HG03095 (cell line): ENCODE data around the gene PGBD5.

ENCODE experiments used
- ATAC-seq: cut with Tn5 transposase; IDR thresholded peaks from one replicate; pipeline ENCODE4 v1.9.1; 2021; ENCODE audit warnings: moderate library complexity; ENCODE audit not compliant: unreplicated experiment

Gene PGBD5

DNA sequence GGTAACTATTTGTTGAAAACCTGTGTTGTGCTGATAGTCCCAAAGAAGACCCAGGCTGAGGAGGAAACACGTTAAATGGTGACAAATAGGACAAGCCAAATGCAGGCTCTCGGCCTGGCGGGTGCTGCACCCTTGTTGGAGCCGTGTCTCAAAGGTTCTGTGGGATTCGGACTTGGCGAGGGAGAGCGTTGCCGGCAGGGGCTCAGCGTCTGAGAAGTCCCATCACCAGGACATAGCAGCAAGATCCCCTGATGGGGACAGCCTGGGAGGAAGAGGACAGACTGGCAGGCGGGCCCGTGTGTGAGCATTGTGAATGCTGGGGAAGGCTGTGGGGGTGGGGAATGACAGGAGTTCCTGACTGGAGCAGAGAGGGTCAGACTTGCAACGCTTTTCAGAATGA is 142.5 kb downstream of the PGBD5 start:
- no peak for ATAC-seq

- no peak for ATAC-seq
These were observed 144.0 kb downstream of the PGBD5 start for GRCh38 chr1:230282157-230282556.

- no peak for ATAC-seq
These were observed 144.6 kb downstream of the PGBD5 start for GRCh38 chr1:230281556-230281955.

DNA sequence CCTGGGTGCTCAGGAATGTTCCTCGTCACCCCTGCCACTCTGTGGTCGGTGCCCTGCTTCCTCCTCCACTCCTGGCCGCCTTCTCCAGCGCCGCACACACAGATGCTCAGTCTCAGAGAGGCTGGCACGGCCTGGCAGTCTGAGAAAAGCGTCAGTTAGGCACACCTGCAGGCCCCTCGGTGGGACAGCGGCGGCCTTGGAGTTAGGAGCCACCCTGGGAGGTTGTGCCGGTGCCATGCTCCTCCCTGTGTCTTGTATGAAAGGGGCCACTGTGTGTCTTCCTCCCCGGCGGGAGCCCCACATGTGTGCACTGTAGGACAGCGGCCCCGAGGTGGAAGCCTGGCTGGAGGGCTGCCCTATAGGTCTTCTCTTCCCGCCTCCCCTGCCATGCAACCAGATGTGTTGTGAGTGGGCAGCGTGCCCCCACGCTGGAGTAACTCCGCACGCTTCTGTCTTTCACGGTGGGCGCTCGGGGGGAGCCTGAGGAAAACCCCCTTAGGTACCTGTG is 145.2 kb downstream of the PGBD5 start:
- no peak for ATAC-seq

GRCh38 chr1:230280054-230280795 is 145.9 kb downstream of the PGBD5 start:
- ATAC-seq = no peak

DNA sequence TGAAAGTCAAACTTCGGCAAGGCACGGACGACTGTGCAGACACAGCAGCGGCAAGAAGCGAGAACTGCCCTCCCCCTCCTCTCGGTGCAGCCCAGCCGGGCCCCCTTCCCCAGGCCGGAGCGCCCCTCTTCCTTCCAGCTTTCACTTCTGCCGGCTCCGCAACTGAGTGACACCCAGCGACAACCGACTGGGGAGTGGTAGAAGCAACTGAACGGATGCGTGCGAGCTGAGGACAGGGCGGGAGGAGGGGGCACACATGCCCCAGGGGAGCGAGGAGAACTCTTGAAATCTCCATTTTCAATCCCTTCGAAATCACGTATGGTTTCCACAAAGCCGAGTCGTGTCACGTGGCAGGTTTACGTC is 146.6 kb downstream of the PGBD5 start:
- no peak for ATAC-seq

DNA sequence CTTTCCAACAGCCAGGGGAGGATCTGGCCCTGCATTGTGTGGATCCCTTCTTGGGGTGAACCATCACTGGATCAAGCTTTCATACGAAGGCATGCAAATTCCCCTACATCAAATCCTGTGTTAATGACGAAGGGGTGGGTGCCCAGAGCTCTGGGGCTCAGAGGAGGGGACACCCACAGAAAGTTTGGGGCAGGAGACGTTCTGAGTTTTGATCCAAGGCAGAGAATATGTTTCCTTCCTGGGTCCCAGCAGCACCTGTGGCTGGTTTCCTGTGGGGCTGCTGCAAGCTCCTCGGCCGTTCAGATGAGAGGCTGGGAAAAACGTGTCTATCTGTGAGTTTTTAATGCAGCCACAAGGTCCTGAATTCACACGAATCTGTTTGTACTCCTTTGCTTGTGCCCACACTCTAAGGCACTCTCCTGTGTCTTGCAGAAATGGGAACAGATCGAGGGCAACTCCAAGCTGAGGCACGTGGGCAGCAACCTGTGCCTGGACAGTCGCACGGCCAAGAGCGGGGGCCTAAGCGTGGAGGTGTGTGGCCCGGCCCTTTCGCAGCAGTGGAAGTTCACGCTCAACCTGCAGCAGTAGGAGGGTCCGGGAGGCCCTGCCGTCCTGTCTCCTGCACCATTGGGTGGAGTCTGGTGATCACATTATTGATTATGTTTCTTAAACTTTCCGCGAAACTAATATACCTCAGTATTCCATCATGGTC is 147.1 kb downstream of the PGBD5 start:
- ATAC-seq = no peak

DNA sequence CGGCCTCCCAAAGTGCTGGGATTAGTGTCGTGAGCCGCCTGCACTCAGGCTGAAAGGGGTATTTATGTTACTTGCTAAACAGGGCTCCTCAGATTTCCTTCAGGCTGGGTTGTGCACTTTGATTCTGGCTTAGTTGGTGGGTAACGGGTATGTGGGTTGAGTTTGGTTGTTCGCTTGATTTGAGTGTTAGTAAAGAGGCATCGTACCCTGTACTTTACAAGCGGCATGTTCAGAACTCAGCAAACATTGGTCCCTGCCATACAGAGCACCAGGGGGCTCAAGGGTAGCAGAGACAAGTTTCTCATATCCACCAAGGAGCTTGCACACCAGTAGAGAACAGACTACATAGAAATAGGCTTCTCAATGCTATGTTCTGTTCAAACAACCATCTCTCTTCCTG is 147.8 kb downstream of the PGBD5 start:
- ATAC-seq = no peak

DNA sequence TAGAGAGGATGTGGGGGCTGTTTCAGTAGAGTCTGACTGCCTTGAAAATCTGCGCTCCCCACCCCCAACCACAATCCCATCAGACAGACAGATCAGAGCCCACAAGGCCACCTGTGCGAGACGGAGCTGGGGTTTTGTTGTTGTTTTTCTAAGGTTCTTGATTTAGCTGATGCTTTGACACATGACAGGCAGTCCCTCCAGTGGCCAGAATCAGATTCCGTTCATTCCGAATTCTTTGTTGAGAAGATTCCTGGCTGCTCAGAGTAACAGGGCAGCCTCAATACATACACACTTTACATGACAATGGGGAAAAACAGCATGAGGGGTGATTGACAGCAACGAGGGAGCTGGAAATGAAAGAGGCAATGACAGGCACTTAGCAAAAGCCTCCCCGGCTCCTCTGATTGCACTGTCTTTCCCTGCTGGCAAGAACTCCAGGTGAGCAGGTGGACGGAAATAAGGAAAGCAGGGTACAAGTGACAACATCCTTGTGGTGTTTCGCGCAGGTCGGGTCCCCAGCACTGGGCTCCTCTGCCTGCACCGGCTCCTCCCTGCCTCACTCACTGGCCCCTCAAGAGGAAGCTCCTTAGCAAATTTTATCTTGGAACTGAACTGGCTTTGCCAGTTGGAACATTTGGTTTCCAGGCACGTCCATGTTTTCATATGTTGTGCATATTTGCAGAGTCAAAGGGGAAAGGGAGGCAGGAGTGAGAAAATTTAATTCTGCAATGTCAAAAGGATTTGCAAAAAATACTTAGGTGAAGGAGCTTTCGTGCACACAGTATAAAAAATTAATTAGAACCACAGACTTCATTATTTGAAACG is 148.7 kb downstream of the PGBD5 start:
- no peak for ATAC-seq

GRCh38 chr1:230276401-230276800 is 149.7 kb downstream of the PGBD5 start:
- no peak for ATAC-seq

GRCh38 chr1:230274254-230274653 is 151.9 kb downstream of the PGBD5 start:
- ATAC-seq = no peak

GRCh38 chr1:230273141-230273710 is 152.9 kb downstream of the PGBD5 start:
- ATAC-seq = no peak

- ATAC-seq = no peak
These were observed 153.6 kb downstream of the PGBD5 start for GRCh38 chr1:230272557-230272956.

DNA sequence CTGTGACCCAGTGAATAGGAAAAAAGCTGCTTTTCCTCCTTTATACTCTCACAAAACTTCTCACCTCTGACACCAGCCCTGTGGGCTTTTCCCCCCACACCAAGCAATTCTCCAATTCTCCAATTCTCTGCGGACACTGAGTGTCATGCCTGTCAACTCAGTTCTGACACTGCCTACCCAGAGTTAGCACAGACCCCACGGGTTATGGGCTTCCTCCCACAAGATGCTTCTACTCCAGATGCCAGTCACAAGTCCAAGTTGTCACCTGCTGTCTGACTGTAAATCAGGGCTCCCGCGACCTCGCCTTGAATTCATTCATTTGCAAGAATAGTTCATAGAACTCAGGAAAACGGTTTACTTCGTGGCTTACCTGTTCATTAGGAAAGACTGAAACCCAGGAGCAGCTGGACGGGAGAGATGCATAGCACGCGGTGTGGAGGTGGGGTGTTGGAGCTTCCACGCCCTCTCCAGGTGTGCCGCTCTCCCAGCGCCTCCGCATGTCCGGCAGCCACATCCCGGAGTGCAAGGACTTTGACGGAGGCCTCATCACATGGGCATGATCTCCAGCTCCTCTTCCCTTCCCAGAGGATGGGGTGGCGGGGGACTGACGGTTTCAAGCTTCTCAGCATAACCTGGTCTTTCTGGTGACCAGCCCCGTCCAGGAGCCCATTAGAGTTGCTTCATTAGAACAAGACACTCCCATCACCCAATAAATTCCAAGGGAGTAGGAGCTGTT is 154.7 kb downstream of the PGBD5 start:
- no peak for ATAC-seq

DNA sequence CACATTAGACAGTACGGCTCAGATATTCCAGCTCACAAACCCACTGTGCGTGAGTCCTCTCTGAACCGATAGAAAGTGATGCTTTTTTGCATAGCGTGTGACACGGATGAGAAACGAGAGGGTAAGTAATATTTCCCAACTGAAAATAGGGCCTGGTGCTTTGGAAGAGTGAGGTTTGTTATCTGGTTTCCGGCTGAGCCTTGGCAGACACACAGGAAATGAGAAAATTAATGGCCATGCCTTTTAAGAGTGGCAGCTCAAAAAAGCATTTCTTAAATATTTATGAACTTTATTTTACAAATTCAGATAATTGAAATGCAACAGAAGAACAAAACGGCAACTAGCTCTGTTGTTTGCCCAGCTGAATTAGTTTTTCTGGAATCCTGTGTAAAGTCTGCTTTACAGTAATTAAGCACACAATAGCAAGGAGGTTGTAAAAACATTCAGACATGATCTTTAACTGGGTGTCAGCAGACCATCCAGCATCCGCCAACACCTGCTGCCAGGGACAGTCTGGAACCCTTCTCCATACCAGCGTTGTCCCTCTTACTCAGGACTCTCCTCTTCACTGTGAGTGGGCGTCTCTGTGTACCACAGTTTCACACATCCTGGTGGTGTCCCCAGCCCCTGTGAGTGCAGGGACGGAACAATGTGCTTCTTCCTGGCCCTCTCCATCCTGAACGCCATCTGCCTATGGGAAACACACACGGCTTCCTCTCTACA is 155.4 kb downstream of the PGBD5 start:
- peak; percentile 51 for ATAC-seq

DNA sequence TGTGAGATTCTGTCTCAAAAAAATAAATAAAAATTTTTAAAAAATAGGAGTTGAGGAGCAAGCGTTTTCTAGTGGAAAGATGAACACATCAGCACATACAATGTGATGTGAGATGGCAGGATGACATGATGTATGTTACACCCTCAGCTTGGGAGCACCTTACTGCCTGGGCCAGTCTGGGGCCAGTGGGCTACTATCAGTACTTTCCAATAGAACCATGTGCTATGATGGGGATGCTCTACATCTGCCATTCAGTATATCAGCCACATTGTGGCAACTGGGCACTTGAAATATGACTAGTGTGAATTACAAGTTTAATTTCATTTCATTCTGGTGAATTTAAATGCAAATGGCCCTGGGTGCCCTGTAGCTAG is 156.0 kb downstream of the PGBD5 start:
- no peak for ATAC-seq

DNA sequence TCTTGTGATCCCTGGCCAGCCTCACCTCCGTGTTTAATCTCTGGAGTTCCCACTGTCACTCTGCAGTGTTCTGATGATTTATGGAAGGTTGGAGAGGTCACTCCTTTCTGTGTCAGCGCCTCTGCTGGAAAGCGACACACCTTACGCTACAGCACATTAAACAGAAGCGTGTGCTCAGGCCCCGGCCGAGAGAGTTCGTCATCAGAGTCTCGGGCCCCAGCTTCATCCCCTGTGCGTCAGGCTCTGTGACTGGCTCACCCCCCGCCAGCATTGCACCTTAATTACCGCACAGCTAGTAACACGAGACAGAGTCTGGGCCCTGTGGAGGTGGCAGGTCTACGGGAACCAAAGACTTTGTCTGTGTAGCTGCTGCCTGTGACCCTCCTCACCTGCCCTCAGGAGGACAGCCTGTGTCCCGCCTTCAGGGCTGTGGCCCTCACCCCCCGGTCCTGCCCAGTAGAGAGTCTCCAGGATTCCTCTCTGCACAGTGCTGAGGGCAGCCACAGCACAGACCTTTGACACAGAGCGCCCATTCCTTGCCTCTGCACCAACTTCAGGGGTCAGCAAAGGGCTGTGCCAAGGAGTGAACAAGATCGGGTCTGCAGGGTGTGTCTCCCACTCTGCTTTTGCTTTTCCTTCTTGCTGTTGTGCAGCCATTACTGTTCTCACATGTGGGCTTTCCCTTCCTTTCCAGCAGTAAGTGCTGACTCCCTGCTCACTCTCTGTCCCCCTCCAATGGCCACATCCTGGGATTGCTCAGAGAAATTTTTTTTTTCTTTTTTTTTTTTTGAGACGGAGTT is 157.6 kb downstream of the PGBD5 start:
- ATAC-seq = no peak

- ATAC-seq = no peak
These were observed 158.6 kb downstream of the PGBD5 start for GRCh38 chr1:230267338-230268065.
